GM12865 (cell line): ENCODE results near the gene GOLM1.

Experiments
- DNase-seq: peaks from one replicate; pipeline ENCODE4 v3.0.0; 2010; ENCODE audit warnings: low read depth
- H3K4me3 ChIP-seq: 2 replicates; pipeline ENCODE4 v1.5.1; 2011; ENCODE audit warnings: mild to moderate bottlenecking, low read depth, low read length, control low read depth
- TF ChIP-seq, protein P1 (sequence below): IDR thresholded peaks from 2 replicates; pipeline ENCODE4 v1.5.1; 2011; ENCODE audit warnings: low read length, control low read depth, low read depth, inconsistent platforms; ENCODE audit not compliant: insufficient read depth; ENCODE audit errors: missing control alignments

Gene GOLM1

DNA sequence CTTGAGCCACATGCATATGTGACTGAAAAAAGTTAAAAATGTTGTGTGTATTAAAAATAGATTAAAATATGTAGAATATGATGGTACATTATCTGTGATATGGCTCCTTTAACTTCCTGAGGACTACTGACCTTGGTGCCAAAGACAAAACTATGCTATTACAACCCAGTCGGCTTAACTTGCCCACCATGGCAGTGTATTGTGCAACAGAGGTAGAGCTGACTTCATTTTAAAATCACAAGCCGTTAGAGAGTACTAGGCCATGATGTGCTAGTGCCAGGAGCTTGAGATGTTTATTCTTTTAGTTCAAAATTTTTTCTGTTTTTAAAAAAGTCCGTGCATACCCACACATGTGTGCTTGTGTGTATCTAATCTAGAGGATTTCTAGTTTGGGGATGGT, 112.1 kb downstream of the GOLM1 start:
- no peak for DNase-seq
- TF ChIP-seq, protein P1, sequence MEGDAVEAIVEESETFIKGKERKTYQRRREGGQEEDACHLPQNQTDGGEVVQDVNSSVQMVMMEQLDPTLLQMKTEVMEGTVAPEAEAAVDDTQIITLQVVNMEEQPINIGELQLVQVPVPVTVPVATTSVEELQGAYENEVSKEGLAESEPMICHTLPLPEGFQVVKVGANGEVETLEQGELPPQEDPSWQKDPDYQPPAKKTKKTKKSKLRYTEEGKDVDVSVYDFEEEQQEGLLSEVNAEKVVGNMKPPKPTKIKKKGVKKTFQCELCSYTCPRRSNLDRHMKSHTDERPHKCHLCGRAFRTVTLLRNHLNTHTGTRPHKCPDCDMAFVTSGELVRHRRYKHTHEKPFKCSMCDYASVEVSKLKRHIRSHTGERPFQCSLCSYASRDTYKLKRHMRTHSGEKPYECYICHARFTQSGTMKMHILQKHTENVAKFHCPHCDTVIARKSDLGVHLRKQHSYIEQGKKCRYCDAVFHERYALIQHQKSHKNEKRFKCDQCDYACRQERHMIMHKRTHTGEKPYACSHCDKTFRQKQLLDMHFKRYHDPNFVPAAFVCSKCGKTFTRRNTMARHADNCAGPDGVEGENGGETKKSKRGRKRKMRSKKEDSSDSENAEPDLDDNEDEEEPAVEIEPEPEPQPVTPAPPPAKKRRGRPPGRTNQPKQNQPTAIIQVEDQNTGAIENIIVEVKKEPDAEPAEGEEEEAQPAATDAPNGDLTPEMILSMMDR: no peak
- no peak overlapping the region for H3K4me3 ChIP-seq

DNA sequence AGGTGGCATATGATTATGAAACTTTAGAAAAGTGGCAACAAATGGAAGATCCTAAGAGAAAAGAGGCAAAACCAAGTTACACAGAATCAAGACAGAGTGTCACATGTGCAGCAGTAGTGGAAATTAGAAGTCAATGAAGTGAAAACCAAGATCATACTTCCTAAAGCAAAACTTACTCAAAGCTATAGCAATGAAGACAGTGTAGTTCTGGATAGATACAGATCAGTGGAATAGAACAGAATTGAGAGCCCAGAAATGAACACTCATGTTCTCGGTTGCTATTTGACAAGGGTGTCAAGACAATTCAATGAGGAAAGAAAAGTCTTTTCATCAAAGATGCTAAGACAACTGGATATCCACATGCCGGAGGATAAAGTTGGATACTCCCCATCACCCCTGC, 114.9 kb downstream of the GOLM1 start:
- H3K4me3 ChIP-seq: no peak overlapping the region
- TF ChIP-seq, protein P1: no peak
- DNase-seq: no peak

DNA sequence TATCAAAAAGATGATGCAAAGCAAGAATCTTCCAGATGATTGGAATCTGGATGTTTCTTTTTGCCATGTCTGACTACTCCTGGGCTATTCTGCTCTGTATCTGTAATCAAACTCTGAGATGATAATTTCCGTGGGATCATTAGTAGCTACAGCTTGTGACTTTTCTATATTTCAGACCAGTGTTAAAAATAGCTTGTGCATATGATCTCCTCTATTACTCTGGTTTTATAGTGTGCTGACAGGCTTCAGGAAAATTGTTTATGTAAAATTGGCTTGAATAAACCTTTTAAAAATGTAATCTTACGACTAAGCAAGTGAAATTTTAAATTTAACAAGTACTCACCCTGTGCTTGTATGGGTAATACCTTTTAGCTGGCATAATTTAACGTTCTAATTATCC, 118.0 kb downstream of the GOLM1 start:
- DNase-seq: no peak
- TF ChIP-seq, protein P1: no peak
- H3K4me3 ChIP-seq: no peak overlapping the region

DNA sequence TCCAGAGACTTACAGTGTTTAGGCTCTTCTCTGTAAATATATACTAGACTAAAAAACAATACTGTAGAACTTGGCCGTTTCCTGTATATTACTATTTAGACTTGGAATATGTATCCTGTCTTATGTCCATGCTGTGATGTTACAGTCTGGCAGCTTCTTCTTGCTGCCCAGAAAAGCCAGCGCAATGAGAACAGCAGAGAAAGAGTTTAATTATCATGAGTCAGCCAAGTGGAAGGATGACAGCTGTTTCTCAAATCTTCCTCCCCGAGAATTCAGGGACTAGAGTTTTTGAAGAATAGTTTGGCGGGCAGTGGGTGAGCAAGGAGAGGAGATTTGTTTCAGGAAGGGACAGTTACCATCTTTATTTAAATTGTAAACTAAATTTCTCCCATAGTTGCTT, 120.9 kb downstream of the GOLM1 start:
- TF ChIP-seq, protein P1: no peak
- DNase-seq: no peak

More for the DNA sequence above, 120.9 kb downstream of the GOLM1 start:
- H3K4me3 ChIP-seq: no peak overlapping the region
